PFSK-1 (cell line): ENCODE data around the gene SLC6A12. TPM values are rescaled to one million over a fixed set of nuclear protein-coding genes. Genes with fewer than 3 reads are reported as not detected.

ENCODE experiments used
- FOXP2 ChIP-seq: optimal IDR thresholded peaks from 2 replicates; pipeline ENCODE3; 2011; ENCODE audit warnings: borderline replicate concordance, control low read depth, inconsistent platforms; ENCODE audit not compliant: insufficient read depth; ENCODE audit errors: extremely low read length, extremely low read depth
- POLR2AphosphoS5 ChIP-seq: IDR thresholded peaks from 2 replicates; pipeline ENCODE4 v1.6.1; 2012; ENCODE audit warnings: low read depth, mild to moderate bottlenecking, control low read depth, low read length, moderate library complexity
- REST ChIP-seq, 2 experiments: IDR thresholded peaks; 2 replicates each; pipeline versions ENCODE4 v1.6.1 to v1.8.0; 2011 to 2012; ENCODE audit warnings: low read depth in 2 of 2, low read length in 2 of 2, control low read depth in 1 of 2, inconsistent platforms in 1 of 2, mild to moderate bottlenecking in 1 of 2, moderate library complexity in 1 of 2; ENCODE audit not compliant: insufficient read depth in 1 of 2
- SIN3A ChIP-seq: IDR thresholded peaks from 2 replicates; pipeline ENCODE4 v1.6.1; 2012; ENCODE audit warnings: mild to moderate bottlenecking, low read length, moderate library complexity, borderline replicate concordance; ENCODE audit not compliant: insufficient read depth
- TAF1 ChIP-seq: IDR thresholded peaks from 2 replicates; pipeline ENCODE4 v1.6.1; 2012; ENCODE audit warnings: low read length, control low read depth, borderline replicate concordance; ENCODE audit not compliant: insufficient read depth
- polyA plus RNA-seq: library from polyadenylated mRNA; unstranded; fragments of >200 nt; gene quantifications from one replicate; pipeline ENCODE4 v1.2.1, GENCODE V29; 2012; ENCODE audit warnings: low read depth, missing spikeins; ENCODE audit not compliant: insufficient read length

SLC6A12 gene
- 0.14 TPM for polyA plus RNA-seq

- no peak for TF ChIP-seq TAF1
These were observed at the start of gene SLC6A12 for GRCh38 chr12:214003-214741. TSS of gene SLC6A12 (minus strand) at chr12:214157. CDS start at chr12:209986, 4,171 bp downstream.

GRCh38 chr12:263574-263973 lies 49.6 kb upstream of the SLC6A12 start:
- TF ChIP-seq SIN3A (no peak), TAF1 (no peak), REST (IDR thresholded peaks at IDR 0.05; ENCODE audit: insufficient read depth in 1 of 2, low read depth in 2 of 2, low read length in 2 of 2) (no peak), POLR2AphosphoS5 (no peak)

- TF ChIP-seq TAF1 (no peak), POLR2AphosphoS5 (no peak), FOXP2 (no peak)
These were observed 48.9 kb upstream of the SLC6A12 start, which contains the start of gene SLC6A13 for GRCh38 chr12:262817-263216. TSS of gene SLC6A13 (minus strand) at chr12:262836. CDS start at chr12:260052, 2,784 bp downstream.

GRCh38 chr12:262113-262512 lies 48.2 kb upstream of the SLC6A12 start:
- no peak for TF ChIP-seq FOXP2
- no peak for TF ChIP-seq SIN3A
- TF ChIP-seq TAF1, result no peak
- TF ChIP-seq POLR2AphosphoS5, result no peak
- no peak for TF ChIP-seq REST (IDR thresholded peaks at IDR 0.05; ENCODE audit: insufficient read depth in 1 of 2, low read depth in 2 of 2, low read length in 2 of 2)

- TF ChIP-seq REST (IDR thresholded peaks at IDR 0.05; ENCODE audit: insufficient read depth in 1 of 2, low read depth in 2 of 2, low read length in 2 of 2) (no peak), SIN3A (no peak), FOXP2 (no peak), POLR2AphosphoS5 (no peak), TAF1 (no peak)
These were observed 43.8 kb upstream of the SLC6A12 start for GRCh38 chr12:257521-258321.

- TF ChIP-seq TAF1 (no peak), POLR2AphosphoS5 (no peak), REST (IDR thresholded peaks at IDR 0.05; ENCODE audit: insufficient read depth in 1 of 2, low read depth in 2 of 2, low read length in 2 of 2) (no peak), FOXP2 (no peak), SIN3A (no peak)
These were observed 43.0 kb upstream of the SLC6A12 start for GRCh38 chr12:256958-257357.
